Activated T-cell treated with anti-CD3 and anti-CD28 coated beads for 24 hours (primary cell): ENCODE measurements around the gene ZMYM2.

Experiments
- DNase-seq: peaks from one replicate; pipeline ENCODE4 v3.0.0-alpha.2; 2020; ENCODE audit warnings: low read depth

The ZMYM2 gene

GRCh38 chr13:20105161-20105689 lies 146.7 kb downstream of the ZMYM2 start:
- DNase-seq: no peak

- no peak for DNase-seq
These were observed 148.2 kb downstream of the ZMYM2 start for GRCh38 chr13:20106742-20107141.

- no peak for DNase-seq
These were observed 150.5 kb downstream of the ZMYM2 start for GRCh38 chr13:20109037-20109436.

GRCh38 chr13:20114066-20114610 lies 155.6 kb downstream of the ZMYM2 start:
- DNase-seq: no peak

GRCh38 chr13:20116213-20116612 lies 157.7 kb downstream of the ZMYM2 start:
- no peak for DNase-seq

GRCh38 chr13:20118268-20119140 lies 160.0 kb downstream of the ZMYM2 start:
- peak; percentile 5 for DNase-seq

GRCh38 chr13:20119960-20120359 lies 161.4 kb downstream of the ZMYM2 start:
- DNase-seq: no peak

GRCh38 chr13:20121159-20121525 lies 162.6 kb downstream of the ZMYM2 start:
- no peak for DNase-seq

- no peak for DNase-seq
These were observed 165.8 kb downstream of the ZMYM2 start for GRCh38 chr13:20124303-20124702.

GRCh38 chr13:20125129-20125782 lies 166.7 kb downstream of the ZMYM2 start:
- DNase-seq: no peak

- no peak for DNase-seq
These were observed 167.2 kb downstream of the ZMYM2 start for GRCh38 chr13:20125783-20126165.

GRCh38 chr13:20126541-20127261 lies 168.2 kb downstream of the ZMYM2 start:
- no peak for DNase-seq

- no peak for DNase-seq
These were observed 168.7 kb downstream of the ZMYM2 start for GRCh38 chr13:20127262-20127561.

GRCh38 chr13:20127562-20128458 lies 169.3 kb downstream of the ZMYM2 start:
- DNase-seq: no peak

GRCh38 chr13:20128459-20128931 lies 170.0 kb downstream of the ZMYM2 start:
- DNase-seq: no peak

GRCh38 chr13:20129076-20129475 lies 170.5 kb downstream of the ZMYM2 start:
- DNase-seq: no peak

- no peak for DNase-seq
These were observed 171.5 kb downstream of the ZMYM2 start for GRCh38 chr13:20130012-20130411.

GRCh38 chr13:20130652-20131051 lies 172.1 kb downstream of the ZMYM2 start:
- no peak for DNase-seq

GRCh38 chr13:20131057-20131832 lies 172.7 kb downstream of the ZMYM2 start:
- no peak for DNase-seq

- no peak for DNase-seq
These were observed 173.6 kb downstream of the ZMYM2 start for GRCh38 chr13:20132052-20132634.
